ENCODE results near the gene ZNF274.

DNA sequence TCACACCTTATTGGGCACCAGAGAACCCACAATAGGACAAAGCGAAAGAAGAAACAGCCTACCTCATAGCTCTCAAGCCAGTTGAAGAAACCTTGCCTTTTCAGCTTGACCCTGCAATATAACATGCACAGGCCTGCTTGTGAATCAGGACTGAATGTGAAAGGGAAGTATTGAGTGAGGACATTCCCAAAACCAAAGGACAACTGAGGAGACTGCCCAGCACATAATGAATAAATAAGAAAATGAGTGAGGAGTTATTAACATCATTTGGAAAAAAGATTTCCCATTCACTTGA, 30.2 kb downstream of the ZNF274 start:
- no peak for TF ChIP-seq CTCF (IDR thresholded peaks at IDR 0.05; ENCODE audit: low read depth, low read length)
- TF ChIP-seq MAX (IDR thresholded peaks at IDR 0.05; ENCODE audit: low read depth, low read length) = no peak
- TF ChIP-seq POLR2A (IDR thresholded peaks at IDR 0.05; ENCODE audit: extremely low read depth, insufficient read length) = no peak
